AG04450 (cell line): Measurements from ENCODE around the gene NKAIN2. TPM values are rescaled to one million over a fixed set of nuclear protein-coding genes. Genes with fewer than 3 reads are reported as not detected.
"Not testable (repeated sequence)": the region's sequence is repeated elsewhere in the genome, so short reads cannot be mapped to it uniquely, and the experiment has no call there.

Experiments
- CTCF ChIA-PET: fragments of 300-600, 350-600 bp; formaldehyde crosslinking; extraction: SDS; loops from one replicate; lab custom pipeline; 2022; ENCODE audit warnings: antibody characterized with exemption, inconsistent platforms; lab: Charles Lee
- POLR2A ChIA-PET: fragments of 350-600 bp; formaldehyde crosslinking; extraction: SDS; loops from one replicate; lab custom pipeline; 2021; ENCODE audit warnings: antibody characterized with exemption, inconsistent platforms; lab: Yijun Ruan, JAX
- DNase-seq: peaks from one replicate; pipeline ENCODE4 v3.0.0-alpha.2; 2011; ENCODE audit warnings: low read depth, low spot score
- H3K27ac ChIP-seq: one replicate; pipeline ENCODE4 v1.5.1; 2012; ENCODE audit warnings: low read depth, low read length, control low read depth
- H3K27me3 ChIP-seq: one replicate; pipeline ENCODE4 v1.6.0; 2012; ENCODE audit warnings: low read length; ENCODE audit not compliant: control insufficient read depth, insufficient read depth
- H3K4me3 ChIP-seq: 2 replicates; pipeline ENCODE4 v1.5.1; 2011; ENCODE audit warnings: mild to moderate bottlenecking, low read depth, low read length, control low read depth
- H3K9me3 ChIP-seq: 2 replicates; pipeline ENCODE4 v1.5.1; 2012; ENCODE audit warnings: low read length; ENCODE audit not compliant: control insufficient read depth, insufficient read depth
- CTCF ChIP-seq: IDR thresholded peaks from 2 replicates; pipeline ENCODE4 v1.5.1; 2011; ENCODE audit warnings: low read depth, low read length, control low read depth, inconsistent platforms
- polyA plus RNA-seq: library from polyadenylated mRNA; depleted of rRNA; stranded (reverse); fragments of >200 nt; gene quantifications from 2 replicates; pipeline ENCODE4 v1.2.3, GENCODE V29; 2011

The NKAIN2 gene
- polyA plus RNA-seq, 1 experiment, result not detected

GRCh38 chr6:124694139-124694705 lies 890.6 kb downstream of the NKAIN2 start:
- ChIA-PET POLR2A (no interaction called here), CTCF (no interaction called here)
- DNase-seq, result no peak
- no peaks in the 10 kb centered on the region for H3K27me3 ChIP-seq
- H3K4me3 ChIP-seq, result no peak overlapping the region
- no peak overlapping the region for H3K27ac ChIP-seq
- H3K9me3 ChIP-seq, result no peaks in the 10 kb centered on the region
- TF ChIP-seq CTCF, result no peak

GRCh38 chr6:124699038-124699437 lies 895.4 kb downstream of the NKAIN2 start:
- ChIA-PET POLR2A (no interaction called here), CTCF (no interaction called here)
- H3K4me3 ChIP-seq, result no peak overlapping the region

GRCh38 chr6:124703541-124703940 lies 899.9 kb downstream of the NKAIN2 start:
- DNase-seq, result no peak
- no peaks in the 10 kb centered on the region for H3K27me3 ChIP-seq
- H3K9me3 ChIP-seq, result no peaks in the 10 kb centered on the region
- no peak overlapping the region for H3K4me3 ChIP-seq
- POLR2A ChIA-PET, result no interaction called here
- CTCF ChIA-PET, result no interaction called here
- TF ChIP-seq CTCF, result no peak
- H3K27ac ChIP-seq, result no peak overlapping the region

More at GRCh38 chr6:124699038-124699437, 895.4 kb downstream of the NKAIN2 start:
- no peaks in the 10 kb centered on the region for H3K9me3 ChIP-seq
- no peak for TF ChIP-seq CTCF
- no peak overlapping the region for H3K27ac ChIP-seq
- no peak for DNase-seq
- H3K27me3 ChIP-seq, result no peaks in the 10 kb centered on the region

GRCh38 chr6:124712532-124712931 lies 908.9 kb downstream of the NKAIN2 start:
- H3K9me3 ChIP-seq, H3K27me3 ChIP-seq, H3K27ac ChIP-seq, H3K4me3 ChIP-seq, CTCF ChIA-PET, DNase-seq, POLR2A ChIA-PET: not testable (repeated sequence)

GRCh38 chr6:124714728-124715127 lies 911.1 kb downstream of the NKAIN2 start:
- DNase-seq, result no peak
- CTCF ChIA-PET, result no interaction called here
- H3K27me3 ChIP-seq, result no peaks in the 10 kb centered on the region
- H3K27ac ChIP-seq, result no peak overlapping the region
- H3K9me3 ChIP-seq, result no peaks in the 10 kb centered on the region
- TF ChIP-seq CTCF, result no peak
- POLR2A ChIA-PET, result no interaction called here
- H3K4me3 ChIP-seq, result no peak overlapping the region
